GM19452 (cell line): Measurements from ENCODE around the gene LBHD1.
"Not testable (repeated sequence)": the region's sequence is repeated elsewhere in the genome, so short reads cannot be mapped to it uniquely, and the experiment has no call there.

Source experiments
- ATAC-seq: cut with Tn5 transposase; IDR thresholded peaks from one replicate; pipeline ENCODE4 v1.9.1; 2021; ENCODE audit not compliant: unreplicated experiment

The LBHD1 gene

DNA sequence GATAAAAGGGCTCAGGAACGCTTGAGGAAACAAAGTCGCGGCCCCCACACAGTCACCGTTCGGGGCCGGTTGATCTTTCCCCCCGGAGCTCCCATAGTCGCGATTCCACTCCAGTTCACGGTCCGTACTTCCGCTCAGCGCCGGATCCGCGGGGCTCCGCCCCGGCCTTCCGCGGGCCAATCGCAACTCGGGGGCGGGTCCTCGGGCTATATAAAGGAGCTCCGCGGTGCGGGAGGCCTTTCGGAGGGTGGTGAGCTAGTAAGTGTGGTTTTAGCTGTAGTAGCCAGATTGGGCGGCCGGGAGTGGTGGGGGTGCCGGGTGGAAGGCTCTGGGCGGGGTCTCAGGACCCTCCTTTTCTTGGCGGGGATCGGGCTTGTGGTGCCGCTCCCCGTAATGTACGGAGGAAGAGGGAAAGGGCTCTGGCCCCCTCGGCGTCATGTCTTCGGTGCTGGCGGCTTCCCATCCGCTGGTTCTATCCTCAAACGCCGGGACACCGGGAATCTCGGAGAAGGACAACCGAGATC lies 6.9 kb downstream of the LBHD1 start, which contains the start of the genes C11orf98 and CSKMT:
C11orf98 (minus strand) TSS at position 136 of the 524 bp plus-strand sequence; CDS start at position 95, 41 bp downstream.
CSKMT (plus strand) TSS at position 238 of the 524 bp plus-strand sequence. CDS start 568 bp downstream, outside the sequence.
- peak; percentile 88 for ATAC-seq

DNA sequence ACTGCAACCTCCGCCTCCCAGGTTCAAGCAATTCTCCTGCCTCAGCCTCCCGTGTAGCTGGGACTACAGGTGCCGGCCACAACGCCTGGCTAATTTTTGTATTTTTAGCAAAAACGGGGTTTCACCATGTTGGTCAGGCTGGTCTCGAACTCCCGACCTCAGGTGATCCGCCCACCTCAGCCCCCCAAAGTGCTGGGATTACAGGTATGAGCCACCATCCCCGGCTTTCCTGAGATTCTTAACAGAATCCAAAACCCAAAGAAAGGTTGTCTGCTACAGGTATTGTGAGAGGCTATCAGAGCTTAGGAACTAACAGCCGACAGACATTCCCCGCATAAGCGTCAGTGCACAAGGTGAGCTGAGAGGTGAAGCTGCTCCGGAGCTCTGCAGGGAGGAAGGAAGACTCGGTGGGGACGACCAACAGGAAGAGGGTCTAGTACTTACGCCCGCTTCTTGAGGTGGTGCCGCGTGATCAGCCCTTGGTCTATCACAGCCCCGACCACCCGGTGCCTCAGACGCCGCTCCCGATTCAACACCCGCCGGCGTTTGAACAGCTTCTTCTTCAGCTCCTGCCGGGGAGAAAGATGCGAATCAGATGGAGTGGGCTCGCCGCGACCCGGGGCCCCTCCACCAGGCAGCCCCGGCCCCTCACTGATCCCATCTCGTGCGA lies 7.5 kb downstream of the LBHD1 start:
- ATAC-seq: peak; percentile 18

- ATAC-seq: no peak
These were observed 15.2 kb downstream of the LBHD1 start for GRCh38 chr11:62656796-62657429.

- ATAC-seq: no peak
These were observed 17.8 kb downstream of the LBHD1 start for GRCh38 chr11:62654297-62654696.

DNA sequence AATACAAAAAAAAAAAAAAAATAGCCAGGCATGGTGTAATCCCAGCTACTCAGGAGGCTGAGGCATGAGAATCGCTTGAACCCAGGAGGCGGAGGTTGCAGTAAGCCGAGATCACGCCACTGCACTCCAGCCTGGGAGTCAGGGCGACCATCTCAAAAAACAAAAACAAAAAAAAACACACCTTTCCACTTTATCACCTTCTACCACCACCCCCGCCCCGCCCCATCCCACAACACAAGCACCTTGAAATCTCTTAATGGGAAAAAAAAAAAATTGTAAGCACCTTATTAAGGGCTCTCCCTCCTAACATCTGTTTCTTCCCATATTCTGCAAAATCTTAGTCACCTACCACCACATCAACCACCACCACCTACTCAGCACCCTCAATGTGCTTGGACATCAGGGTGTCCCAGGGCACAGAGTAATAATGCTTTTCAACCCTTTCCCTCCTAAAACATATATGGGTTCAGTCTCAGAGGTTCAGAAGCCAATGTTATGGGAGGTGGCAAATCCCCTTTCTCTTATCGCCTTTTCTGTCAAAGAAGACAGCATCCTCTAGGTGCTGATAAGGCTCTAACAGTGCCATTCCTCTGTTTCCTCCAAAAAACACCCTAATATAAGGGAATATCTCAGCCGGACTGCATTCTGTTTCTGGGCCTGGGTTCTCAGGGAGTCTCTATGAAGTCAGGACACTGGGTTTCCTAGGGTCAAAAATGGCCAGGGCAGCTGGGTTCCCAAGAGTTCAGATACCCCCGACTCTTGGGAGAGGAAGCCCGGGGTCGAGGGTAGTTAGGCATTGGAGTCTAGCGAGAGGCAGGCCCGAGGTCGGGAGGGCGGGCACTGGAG lies 19.7 kb downstream of the LBHD1 start:
- peak; percentile 11 for ATAC-seq

GRCh38 chr11:62650283-62650682 lies 21.8 kb downstream of the LBHD1 start:
- ATAC-seq: not testable (repeated sequence)

- ATAC-seq: no peak
These were observed 22.6 kb downstream of the LBHD1 start for GRCh38 chr11:62649486-62649885.

- ATAC-seq: no peak
These were observed 23.1 kb downstream of the LBHD1 start for GRCh38 chr11:62648967-62649364.

- no peak for ATAC-seq
These were observed 23.7 kb downstream of the LBHD1 start for GRCh38 chr11:62648185-62648966.

DNA sequence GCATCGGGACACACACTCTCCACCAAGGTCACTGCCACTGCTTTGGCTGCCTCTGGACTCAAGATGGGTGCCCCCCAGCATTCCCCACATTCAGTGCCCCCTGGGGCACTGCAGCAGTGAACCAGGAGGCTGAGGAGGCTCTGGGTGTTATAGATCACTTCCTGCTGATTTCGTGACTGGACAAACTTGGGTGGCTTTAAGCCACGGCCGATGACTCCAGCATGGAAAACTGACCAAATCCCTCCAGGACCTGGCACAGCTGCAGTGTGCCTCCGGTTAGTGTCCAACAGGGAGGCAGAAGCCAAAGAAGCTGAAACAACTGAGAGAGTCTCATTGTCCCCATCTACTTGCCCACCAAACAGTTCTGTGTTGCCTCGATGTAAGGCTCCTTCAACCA lies 24.5 kb downstream of the LBHD1 start:
- ATAC-seq: no peak

GRCh38 chr11:62646825-62647608 lies 25.1 kb downstream of the LBHD1 start:
- ATAC-seq: no peak

DNA sequence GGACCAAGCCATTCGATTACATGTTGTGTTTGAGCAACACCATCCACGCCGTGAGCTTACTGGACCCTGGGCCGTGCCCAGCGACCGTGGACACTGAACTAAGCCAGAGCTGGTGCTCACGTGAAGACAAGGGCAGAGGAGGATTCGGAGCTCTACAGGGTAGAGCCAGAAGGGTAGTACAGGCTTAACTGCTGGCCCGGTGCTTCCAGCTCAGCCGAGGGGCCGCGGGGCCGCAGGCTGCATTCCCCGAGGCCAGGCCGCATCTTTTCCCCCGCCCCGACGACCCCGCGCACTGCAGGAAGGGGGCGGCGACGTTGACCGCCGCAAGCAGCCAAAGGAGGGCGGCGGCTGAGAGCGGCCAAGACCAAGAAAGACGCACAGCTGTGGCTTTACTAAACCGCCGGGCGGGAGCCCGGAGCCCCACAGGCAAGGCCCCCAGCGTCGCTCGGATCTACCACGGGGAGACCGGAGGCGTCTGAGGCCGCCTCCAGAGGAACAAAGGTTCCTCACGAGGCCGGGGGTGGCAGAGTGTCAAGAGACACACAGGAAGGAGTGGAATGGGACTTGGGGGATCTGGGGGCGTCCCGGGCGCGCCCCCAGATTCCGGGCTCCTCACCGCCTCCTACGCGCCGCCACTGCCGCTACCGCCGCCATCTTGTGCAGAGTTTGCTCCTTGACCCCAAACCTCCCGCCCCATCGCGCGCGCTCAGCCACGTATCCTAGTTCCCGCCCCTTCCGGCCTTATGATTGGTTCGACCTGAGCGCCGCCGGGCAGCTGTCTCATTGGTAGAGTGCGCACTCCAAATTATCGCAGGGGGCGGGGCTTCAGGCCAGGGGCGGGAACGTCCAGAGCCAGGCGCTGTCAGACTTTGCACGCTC lies 25.9 kb downstream of the LBHD1 start, which contains the start of gene GANAB:
GANAB (minus strand) TSS at position 668 of the 879 bp plus-strand sequence; CDS start at position 654, 14 bp downstream.
- peak; percentile 90 for ATAC-seq

- ATAC-seq: no peak
These were observed 26.5 kb downstream of the LBHD1 start for GRCh38 chr11:62645671-62645945.

- ATAC-seq: no peak
These were observed 27.8 kb downstream of the LBHD1 start for GRCh38 chr11:62644220-62644619.

DNA sequence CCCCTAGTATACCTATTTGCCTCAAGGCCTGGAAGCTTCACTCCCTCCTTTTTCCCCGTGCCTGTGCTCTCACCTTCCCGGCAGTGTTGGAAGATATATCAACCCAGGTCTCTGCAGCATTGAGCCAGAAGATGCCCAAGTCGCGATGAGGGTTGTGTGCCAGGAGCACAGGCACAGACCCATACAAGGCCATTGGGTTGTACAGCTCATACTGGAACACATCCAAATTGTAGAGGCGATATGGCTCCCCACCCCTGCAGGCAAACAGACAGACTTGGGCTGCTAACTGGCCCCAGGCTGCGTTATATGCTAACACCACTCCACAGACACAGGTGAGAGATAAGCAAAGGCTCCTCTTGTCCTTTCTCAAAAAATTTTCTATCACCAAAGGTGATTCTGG lies 39.6 kb downstream of the LBHD1 start:
- ATAC-seq: no peak

GRCh38 chr11:62627713-62628112 lies 44.4 kb downstream of the LBHD1 start:
- ATAC-seq: no peak

- ATAC-seq: no peak
These were observed 49.5 kb downstream of the LBHD1 start for GRCh38 chr11:62622476-62623089.
